GM18508 (cell line): ENCODE data around the gene PACSIN1.

Experiments used
- ATAC-seq: cut with Tn5 transposase; IDR thresholded peaks from one replicate; pipeline ENCODE4 v1.9.1; 2021; ENCODE audit warnings: moderate number of reproducible peaks; ENCODE audit not compliant: insufficient read depth, unreplicated experiment

Gene PACSIN1

GRCh38 chr6:34512738-34513115 lies 46.9 kb downstream of the PACSIN1 start:
- ATAC-seq = no peak

- no peak for ATAC-seq
These were observed 47.8 kb downstream of the PACSIN1 start for GRCh38 chr6:34513646-34514045.

- no peak for ATAC-seq
These were observed 48.2 kb downstream of the PACSIN1 start for GRCh38 chr6:34514112-34514511.

DNA sequence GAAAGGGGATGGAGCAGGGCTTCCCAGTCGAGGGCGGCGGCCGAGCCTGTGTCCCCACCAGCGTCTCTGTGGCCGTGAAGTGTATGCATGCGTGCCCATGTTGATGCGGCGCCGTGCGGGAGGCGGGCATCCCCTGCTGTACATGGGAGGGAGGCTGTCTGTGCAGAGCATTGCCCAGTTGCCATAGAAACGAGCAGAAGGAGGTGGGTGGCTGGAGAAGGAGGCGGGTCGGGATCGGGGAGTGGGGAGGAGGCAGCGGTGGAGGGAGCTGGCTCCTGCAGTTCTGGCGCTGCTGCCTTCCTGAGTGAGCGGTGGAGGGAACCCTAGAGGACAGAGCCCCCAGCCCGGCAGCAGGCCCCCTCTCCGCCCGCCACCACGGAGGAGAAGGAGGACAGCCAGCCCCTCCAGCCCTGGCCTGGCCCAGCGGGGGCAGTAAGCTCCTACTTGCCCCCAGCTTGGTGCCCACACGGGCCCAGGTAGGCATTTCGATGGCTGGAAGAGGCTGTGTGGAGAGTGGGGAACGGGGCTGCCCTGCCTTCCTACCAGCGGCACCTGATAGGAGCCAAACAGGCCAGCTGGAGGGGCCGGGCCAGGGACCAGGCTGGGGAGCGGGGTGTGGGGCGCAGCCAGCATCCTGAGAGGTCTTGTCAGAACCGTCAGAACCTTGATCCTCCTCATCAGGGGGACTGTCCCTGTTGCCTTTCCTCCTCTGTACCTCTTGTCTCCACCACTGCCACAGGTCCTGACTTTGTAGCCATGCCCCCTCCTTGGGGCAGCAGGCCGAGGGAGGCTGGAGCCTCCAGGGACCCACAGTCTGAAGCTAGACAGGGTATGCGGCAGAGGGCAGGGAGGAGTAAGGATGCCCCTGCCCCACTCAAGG lies 49.0 kb downstream of the PACSIN1 start:
- no peak for ATAC-seq

DNA sequence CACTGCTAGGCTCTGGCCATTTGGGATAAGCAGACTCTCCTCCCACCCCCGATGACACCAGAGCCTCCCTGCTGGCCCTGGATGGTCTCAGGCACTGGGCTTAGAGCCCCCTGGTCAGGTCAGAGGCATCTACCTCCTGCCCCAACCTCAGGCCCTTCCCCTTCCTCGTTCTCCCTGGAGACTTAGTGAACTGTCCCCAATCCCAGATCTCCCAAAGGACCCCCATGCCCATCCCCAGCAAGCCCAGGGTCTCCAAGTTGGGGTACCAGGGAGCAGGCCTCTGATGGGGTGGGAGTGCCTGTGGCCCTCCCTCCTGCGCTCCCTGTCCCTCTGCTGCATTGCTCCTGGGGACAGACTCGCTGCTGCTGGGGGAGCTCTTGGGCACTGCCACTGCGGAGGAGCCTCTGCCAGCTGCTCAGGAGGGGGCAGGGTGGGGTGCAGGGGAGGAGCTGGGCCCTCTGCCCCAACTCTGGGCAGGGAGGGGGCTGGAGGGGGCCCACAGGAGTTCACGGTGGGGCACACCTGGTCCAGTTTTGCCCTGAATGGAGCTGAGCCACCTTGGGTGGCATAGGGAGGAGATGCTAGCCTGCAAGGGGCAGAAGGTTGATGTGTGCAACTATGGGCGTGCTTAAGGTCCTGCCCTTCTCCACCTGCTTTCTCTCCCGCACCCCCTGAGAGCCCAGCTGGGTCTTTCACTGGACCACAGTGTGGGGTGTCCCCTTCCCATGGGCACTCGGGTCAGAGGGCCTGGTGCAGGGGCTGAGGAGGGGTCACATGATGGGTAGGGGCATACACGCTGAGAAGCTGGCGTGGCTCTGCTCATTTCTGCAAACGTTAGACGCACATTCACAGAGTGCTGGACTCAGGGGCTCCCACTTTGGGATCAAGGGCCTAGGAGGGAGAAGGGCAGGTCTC lies 49.9 kb downstream of the PACSIN1 start:
- no peak for ATAC-seq

DNA sequence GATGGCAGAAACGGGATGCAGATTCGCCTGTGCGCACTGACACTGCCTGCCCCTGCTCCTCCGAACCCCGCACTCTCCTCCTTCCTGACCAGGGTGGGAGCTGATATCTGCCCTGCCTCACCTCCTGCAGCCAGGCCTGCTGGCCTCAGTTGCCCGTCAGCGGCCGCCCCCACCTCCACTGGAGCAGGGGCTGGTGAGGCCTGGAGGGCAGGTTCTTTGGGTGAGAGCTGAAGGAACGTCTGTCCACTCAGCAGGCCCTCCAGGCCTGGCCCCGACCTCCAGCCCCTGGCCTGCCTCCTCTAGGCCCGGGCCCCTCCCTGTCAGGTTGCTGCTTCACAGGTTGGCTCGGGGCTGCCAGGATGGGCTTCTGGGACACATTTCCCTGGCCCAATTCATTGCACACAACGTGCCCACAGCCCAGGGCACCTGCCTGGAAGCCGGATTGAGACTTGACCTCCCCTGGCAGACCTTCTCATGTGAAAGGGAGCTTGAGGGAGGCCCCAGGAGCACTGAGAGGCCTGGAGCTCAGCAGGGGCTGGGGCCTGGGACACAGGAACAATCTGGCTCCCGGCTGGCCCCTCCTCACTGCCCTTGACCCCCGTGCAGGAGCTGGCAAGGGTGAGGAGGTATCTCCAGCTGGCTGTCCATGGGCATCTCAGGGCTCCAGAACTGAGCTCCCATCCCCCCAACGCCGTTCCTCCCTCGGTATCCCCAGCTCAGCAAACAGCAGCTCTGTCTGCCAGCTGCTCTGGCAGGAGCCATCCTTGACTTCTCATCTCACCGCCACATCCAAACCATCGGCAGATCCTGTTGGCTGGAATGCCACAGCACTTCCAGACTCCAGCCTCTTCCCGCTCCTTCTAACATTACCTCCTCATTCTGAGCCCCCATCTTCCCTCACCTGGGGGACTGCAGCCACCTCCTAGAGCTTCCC lies 50.8 kb downstream of the PACSIN1 start:
- ATAC-seq = no peak

GRCh38 chr6:34517461-34517881 lies 51.6 kb downstream of the PACSIN1 start:
- ATAC-seq = no peak

- ATAC-seq = no peak
These were observed 52.1 kb downstream of the PACSIN1 start for GRCh38 chr6:34517966-34518365.

DNA sequence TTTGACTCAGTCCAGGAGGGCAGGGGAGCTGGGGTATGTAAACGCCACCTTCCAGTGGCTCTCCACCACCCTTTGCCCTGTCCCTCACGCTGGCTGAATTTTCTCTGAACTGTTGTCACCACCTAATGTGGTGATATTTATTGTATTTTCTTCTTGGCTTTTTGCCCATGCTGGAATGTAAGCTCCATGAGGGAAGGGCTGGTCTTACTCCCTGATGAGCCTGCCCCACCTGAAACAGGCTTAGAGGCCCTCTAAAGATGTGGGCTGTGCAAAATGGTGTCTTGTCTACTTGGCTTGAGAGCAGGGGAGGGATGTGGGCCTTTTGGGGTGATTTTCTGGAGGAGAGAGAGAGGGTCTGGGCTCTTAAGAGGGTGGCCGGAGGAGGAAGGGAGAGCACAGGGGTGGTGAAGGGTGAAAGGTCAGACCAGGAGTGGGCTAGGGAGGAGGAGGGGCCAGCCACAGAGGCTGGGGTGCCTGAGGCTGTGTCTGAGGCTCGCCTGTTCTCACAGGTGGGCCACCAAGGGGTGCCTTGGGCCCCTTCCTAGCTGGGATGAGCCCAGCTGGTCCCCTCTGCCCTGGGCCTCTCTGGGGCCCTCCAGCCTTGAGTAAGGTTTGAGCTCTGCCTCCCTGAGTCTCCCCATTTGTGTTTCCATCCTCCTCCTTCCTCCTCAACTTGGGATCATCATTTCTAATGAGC lies 52.9 kb downstream of the PACSIN1 start:
- ATAC-seq = no peak

- no peak for ATAC-seq
These were observed 54.2 kb downstream of the PACSIN1 start for GRCh38 chr6:34519971-34520644.

DNA sequence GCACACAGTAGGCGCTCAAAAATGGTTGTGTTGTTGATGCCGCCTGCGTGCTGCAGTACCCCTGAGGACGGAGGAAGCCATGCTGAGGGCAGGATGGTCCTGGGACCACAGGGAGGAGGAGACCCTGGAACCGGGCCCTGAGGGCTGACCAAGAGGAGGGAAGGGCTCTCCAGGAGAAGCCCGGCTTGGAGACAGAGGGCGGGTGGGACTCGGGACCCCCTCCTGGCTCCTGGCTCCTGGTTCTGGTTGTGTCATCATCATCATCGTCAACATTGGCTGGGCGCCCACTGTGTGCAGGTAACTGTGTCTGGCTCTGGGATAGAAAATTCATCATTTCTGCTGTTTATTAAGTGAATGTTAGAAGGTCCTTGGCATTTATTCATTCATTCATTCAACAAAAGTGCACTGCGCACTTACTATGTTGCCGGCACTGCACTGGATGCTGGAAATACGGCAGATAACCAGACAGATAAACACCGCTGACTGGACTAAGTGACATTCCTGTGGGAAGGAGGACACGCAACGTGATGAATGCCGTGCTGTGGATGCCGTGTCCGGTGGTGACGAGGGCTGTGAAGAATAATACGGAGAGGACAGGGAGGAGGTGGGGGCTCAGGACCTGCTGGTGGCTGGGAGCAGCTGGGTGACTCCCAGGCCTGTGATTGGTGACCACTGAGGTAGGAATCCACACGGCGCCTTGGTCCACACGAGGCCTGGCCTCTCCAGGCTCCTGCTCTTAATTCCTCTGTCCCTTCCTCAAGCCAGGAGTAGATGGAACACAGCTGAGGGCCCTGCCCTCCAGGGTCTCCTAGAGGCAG lies 55.0 kb downstream of the PACSIN1 start:
- ATAC-seq = no peak

DNA sequence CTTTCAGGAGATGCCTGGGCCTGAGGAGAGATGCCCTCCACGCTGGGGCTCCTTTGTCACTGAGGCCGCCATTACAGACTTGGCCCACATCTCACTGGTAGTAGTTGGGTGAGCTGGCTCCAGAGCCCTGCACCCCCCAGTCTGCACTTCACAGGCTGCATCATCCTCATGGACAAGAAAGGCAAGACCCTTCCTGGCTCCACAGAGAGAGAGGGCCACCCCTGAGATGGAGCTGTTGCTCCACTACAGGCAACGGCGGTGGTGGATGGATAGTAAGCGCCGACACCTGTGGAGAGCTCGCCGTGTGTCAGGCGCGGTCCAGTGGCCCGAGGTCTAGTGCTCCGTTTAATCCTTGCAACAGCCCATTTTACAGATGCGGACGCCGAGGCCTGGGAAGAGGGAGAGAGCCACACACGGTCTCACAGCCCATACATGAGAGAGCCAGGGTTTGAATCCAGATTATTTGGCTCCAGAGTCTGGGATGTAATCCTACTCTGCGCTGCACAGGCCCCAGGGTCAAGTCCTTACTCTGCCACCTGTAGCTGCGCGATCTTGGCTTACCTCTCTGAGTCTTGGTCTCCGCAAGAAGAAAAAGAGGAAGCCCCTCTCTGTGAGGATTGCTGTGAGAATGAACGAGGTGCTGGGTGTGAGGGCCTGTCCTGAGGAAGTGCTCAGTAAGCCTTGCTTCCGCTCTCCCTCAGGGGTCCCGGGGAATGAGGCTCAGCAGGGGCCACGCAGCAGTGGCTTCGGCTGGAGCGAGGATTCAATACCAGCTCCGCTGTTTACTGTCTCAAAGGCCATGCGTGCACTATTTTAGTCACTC lies 55.8 kb downstream of the PACSIN1 start:
- no peak for ATAC-seq

DNA sequence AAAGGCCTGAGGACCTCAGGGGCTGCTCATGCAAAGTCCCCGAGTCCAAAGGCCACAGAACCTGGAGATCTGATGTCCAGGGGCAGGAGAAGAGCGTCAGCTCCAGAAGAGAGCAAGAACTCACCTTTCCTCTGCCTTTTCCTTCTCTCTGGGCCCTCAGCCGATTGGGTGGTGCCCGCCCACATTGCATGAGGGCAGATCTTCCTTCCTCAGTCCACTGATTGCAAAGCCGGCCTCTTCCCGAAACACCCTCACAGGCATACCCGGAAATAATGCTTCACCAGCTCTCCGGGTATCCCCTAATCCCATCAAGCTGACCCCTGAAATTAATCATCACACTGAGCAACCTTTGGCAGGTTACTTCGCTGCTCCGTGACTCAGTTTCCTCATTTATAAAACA lies 56.9 kb downstream of the PACSIN1 start:
- no peak for ATAC-seq

- no peak for ATAC-seq
These were observed 57.7 kb downstream of the PACSIN1 start for GRCh38 chr6:34523441-34524206.

DNA sequence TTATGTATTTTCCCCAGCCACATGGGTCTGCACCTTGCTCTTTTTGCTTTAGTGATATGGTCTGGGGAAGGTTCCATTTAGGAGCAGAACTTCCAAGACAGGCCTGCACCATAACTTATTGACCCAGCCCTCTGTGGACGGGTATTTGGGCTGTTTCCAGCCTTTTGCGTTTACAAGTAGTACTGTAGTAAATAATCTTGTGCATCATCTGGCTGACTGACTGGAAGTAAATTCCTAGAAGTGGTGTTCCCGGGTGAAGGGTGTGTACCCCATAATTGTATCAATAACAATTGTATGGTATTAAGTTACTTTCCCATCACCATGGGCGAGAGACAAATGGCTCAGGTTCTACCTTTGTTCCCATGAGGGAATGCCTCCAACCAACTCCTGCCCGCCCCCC lies 58.6 kb downstream of the PACSIN1 start:
- no peak for ATAC-seq

GRCh38 chr6:34524971-34525370 lies 59.1 kb downstream of the PACSIN1 start:
- no peak for ATAC-seq
